Stimulated activated CD8-positive, alpha-beta memory T cell treated with anti-CD3 and anti-CD28 coated beads, Interleukin-7, amount 100 ng/mL, for 24 hours (primary cell): ENCODE results near the gene RFTN1.
"Not testable (repeated sequence)": the region's sequence is repeated elsewhere in the genome, so short reads cannot be mapped to it uniquely, and the experiment has no call there.

Experiments used
- DNase-seq: peaks from one replicate; pipeline ENCODE4 v3.0.0-alpha.2; 2020; ENCODE audit warnings: low read depth

Gene RFTN1

DNA sequence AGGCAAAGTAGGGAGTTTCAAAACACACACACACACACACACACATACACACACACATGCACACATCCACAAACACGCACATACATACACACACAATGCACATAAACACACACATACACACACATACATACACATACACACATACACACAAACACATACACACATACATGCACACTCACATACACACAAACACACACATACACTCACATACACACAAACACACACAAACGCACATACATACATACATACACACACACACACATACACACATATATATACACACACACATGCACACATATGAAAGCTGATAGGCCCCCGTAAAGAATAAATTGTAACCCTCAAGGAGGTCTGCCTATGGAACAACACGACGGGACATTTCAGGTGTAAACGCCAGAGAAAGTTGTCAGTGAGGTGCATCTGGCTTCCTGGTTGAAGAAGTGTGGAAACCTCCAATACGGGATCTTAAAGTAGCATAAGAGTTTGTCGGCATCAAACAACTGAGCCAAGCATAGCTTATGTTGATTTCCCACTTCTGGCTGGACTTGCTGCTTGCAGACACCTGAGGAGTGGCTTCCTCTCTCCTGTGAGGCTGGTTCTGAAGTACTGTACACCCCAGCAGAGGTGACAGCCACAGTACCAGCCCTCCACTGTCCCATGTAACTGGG, 5.8 kb downstream of the RFTN1 start:
- DNase-seq, result no peak

DNA sequence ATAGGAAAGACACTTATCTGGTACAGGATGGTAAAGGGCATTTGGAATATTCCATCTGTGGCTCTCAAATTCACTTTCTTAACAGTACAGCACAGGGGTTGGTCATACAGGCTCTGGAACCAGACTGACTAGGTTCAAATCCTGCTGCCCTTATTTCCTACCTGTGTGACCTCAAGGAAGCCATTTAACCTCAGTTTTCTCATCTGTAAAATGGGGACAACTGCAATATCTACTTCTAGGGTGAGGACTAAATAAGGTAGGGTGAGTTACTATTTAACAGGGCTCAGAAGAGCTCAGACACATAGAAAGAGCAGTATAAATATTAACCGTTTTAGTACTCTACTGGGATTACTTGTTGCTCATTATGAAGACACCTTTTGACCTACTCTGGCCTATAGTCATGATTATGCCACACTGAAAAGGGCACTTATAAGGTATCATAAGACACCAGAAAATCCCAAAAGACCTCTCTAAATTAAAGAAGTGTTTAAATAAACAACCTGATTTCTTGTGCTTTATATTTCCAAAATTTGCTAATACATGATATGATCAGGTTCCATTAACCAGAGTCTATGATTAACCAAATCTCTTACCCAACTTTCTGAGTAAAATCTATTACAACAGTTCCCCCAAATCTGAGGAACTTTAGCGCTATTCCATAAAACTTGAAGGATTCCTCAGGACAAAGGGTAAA, 6.5 kb downstream of the RFTN1 start:
- DNase-seq, result no peak

DNA sequence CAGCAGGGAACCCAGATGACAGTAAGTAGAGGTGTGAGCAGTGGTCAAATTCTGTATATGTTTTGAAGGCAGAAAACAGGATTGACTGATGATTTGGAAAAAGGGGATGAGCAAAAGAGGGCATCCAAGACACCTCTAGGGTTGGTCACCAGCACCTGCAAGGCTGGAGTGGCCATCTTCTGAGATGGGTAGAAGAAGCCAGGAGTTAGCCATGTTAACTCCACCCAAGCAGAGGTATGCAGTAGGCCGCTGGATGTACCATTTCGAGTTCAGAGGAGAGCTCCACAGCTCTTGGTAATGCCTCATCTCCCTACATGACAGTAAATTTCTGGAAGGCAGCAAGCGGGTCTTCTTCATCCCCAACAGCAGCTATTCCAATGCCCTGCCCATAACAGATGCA, 7.0 kb downstream of the RFTN1 start:
- no peak for DNase-seq

DNA sequence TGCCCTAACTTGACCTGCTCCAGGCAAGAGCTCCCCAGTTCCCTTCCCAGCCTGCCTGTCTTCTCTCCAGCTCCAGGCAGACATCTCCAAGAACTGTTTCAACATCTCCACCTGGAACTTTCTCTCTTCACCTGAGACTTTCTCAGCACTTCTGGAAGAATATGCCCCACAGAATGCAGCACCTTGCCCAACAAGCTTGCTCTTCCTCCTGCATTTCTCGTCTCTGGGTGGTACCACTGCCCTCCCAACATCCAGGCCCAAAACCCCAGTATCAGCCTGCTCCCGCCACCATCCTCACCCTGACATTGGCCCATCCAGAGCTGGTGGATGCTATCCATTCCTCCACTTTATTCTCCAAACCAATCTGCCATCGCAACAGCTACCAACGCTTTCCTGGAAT, 8.8 kb downstream of the RFTN1 start:
- no peak for DNase-seq

DNA sequence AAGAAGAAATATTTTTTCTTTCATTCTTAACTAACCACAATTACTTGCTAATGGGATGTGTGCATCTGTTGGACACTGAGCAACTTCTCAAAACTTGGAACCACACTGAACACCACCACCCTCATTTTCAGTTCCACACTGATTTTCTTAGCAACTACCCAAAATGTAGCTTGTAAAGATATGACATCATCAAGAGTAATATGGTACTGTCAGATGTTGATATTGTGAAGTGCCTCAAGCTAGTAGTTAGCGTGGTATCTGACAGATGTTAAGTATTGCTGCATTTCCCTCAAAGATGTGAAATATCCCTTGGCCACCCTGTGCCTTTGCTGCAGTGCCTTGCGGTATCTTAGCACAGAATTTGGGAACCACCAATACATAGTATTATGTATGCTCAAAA, 9.3 kb downstream of the RFTN1 start:
- no peak for DNase-seq

DNA sequence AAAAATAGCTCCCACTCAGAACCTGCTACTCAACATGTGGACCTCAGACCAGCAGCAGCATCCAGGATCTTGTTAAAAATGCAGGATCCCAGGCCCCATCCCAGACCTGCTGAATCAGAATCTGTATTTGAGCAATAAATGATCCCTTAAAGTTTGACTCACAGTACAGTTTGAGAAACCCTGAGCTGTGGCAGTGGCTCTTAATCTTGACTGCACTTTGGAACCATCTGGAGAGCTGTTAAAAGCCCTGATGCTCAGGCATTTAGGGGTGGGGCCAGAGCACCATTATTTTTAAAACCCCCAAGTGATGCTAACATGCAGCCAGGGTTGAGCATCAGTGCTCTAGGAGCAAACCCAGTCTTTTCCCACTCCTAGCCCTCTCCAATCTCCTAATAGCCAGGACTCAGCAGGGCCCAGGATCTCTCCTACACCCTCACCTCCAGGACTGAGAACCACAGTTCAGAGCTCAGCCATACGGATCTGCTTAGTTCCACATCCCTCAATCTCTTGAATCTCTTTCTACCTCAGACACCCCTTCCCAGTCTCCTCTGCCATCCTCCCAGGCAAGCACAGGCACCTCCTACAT, 10.2 kb downstream of the RFTN1 start:
- DNase-seq, result no peak

DNA sequence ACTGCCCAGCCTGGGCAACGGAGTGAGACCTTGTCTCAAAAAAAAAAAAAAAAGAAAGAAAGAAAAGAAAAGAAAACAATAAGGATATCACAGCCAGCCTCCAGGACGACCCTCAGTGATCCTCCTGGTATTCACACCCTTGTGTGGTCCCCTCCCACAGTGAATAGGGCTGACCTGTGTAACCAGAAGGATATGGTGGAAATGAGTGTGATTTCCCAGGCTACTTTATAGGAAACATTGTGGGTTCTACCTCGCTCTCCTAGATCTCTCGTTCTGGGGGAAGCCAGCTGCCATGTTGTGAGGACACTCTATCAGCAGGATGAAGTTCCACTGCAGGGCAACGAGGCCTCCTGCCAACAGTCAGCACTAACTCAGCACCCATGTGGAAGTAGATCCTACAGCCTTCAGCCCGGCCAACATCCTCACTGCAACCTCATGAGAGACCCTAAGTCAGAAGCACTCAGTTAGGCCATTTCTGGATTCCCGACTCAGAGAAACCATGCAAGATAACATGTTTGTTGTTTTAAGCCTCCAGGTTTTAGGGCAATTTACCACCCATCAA, 11.1 kb downstream of the RFTN1 start:
- no peak for DNase-seq

DNA sequence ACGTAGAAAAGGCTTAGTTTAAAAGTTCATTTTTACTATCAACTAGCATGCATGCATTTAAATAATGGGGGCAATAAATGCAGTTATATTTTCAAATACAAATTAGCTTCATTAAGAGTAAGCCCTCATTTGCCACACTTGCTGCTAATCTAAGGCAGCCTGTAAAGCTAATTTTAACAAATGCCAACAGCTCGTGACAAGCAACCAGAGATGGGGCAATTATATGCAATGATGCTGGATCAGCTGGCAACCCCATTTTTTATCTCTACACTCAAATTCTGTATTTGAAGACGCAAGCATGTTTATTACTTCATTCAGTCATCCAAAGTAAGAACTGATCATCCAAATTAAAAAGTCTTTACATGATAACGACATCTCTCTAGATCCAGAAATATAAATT, 12.1 kb downstream of the RFTN1 start:
- no peak for DNase-seq

DNA sequence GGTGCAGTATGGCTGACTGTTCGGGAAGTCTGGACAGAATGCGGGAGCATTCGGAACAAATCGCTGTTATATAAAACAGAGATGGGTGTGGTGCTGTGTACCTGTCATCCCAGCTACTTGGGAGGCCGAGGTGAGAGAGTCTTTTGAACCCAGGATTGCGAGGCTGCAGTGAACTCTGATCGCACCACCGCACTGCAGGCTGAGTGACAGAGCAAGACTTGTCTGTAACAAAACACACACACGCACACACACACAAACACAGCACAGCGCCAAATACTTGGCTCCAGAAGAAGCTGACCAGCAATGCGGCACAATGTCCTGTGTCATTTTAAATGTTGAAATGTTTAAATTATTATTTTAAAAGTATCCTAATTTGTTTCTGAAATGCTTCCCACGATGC, 12.6 kb downstream of the RFTN1 start:
- DNase-seq, result no peak

DNA sequence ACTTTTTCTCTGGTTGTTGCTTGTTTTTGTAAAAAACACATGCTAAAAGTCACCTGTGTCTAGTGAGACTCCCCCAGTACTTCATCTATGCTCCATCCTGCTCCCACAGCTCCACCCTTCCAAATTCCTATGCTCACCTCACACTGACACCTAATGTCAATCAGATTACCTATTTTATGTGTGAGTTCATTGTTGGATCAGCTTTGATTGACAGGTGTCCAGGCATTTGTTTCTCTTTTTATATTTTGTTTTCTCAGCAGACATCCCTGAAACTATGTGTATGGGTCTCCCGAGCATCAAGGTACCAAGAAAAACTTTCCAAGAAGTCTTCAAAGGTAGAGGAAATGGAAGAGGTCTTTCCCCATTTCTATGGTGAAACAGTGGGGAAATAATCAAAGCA, 13.4 kb downstream of the RFTN1 start:
- DNase-seq, result no peak

DNA sequence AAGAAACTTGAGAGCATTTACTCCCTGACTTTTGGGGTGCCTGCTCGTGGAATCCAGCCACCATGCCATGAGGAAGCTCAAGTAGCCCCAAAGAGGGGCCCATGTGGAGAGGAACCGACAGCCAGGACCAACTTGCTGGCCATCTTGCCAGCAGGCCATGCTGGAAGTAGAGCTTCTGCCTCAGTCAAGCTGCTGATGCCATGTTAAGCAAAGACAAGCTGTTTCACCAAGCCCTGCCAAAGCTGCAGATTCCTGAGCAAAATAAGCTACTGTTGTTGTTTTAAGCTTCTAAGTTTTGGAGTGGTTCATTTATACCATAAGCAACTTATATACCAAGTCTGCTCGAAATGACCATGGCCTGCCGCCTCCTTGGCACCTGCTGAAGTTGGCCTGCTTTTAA, 14.1 kb downstream of the RFTN1 start:
- no peak for DNase-seq

DNA sequence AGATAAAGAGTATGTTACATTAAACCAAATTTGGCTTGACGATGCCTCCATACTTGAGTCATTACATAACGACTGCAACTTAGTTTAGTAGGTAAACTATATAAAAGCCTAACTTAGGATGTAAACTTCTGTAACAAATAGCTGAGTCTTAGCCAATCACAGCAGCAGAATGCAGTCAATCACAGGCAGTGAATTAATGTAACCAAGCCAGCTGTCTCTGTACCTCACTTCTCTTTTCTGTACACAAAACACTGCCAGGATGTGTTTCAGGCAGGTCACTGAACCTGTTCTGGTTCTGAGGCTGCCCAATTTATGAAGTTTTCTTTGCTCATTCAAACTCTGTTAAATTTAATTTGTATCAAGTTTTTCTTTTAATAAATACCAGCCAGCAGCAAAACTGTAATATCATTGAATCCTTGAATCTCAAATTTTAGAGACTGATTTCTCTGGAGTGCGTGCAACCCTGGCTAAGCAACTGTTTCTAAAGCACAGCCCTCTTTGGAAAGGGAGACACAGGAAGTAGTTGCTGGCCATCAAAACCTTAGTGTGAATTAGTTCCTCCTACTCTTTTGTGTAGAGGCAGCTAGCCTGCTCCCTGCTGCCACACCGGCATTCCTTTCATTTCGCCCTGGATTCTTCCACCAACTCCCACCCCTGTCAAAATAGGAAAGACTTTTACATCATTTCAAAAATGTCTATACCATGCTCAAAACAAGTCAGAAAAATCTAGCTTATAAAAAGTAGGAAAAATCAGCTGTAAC, 15.2 kb downstream of the RFTN1 start:
- DNase-seq, result no peak

DNA sequence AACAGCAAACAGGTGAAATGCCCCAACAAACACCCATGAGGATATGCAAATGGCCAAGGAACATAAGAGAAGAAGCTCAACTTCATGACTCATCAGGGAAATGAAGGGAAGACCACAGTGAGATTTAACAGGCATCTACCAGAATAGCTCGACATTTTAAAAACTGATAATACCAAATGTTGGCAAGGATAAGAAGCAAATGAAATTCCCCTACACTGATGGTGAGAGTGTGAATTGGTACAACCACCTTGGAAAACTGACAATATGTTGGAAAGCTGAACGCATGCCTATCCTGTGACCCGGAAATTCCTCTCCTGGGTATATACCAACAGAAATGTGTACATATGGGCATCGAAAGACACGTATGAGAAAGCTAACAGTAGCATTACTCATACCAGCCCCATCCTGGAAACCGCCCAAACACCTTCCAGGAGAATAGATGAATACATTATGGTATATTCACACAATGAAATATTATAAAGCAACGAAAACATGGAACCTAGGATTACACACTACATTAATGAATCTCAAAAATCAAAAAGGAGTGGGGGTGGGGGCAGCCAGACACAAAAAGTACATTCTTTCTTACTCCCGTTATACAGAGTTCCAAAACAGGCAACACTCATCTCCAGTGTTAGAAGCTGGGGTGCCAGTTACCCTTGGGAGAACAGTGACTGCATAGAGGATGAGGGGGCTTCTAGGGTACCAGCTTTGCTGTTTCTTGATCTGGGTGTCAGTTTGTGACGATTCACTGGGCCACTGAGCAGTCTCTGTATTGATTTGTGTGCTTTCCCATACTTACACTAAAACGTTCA, 16.9 kb downstream of the RFTN1 start:
- no peak for DNase-seq

DNA sequence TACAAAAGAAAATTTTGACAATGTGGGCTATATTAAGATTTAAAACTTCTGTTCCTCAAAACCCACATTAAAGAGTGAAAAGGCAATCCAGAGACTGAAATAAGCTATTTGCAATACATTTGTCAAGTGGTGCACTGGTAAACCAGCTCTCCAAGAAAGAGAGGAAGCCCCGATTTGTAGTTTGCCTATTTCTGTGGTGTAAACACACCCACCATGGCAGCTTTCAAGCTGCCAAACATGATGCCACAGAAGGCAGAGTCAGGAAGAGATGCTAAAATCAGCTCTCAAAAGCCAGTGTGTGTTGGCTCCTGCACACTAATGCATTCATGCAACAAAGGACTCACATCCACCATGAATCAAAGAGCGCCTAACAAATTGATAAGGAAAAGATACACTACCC, 17.5 kb downstream of the RFTN1 start:
- no peak for DNase-seq

DNA sequence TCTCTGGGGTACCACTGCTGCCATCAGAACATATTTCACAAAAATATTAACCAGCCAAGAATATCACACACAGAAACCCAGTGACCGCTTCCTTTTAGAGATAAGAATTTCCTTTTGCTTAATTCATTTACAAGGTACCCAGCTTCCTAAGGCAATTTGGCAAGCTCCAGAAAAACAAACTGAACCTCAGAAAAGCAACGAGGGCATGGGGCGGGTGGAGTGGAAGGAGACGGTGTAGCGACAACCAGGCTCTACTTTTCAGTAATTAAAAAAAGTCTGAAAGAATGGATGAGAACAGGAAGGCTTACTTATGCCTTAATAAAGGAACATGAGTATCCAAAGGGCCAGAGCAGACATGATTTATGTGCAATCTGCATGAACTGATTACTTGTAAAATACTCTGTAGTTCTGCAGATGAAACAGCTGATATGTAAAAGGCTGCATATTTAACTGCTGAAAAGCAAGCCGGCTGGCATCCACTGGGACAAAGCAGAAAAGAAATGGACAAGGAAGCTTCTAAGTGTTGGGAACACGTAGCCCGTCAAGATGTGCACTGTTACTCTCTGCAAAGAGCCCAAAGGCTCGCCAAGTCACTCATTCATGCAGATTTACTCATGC, 18.6 kb downstream of the RFTN1 start:
- DNase-seq, result no peak

DNA sequence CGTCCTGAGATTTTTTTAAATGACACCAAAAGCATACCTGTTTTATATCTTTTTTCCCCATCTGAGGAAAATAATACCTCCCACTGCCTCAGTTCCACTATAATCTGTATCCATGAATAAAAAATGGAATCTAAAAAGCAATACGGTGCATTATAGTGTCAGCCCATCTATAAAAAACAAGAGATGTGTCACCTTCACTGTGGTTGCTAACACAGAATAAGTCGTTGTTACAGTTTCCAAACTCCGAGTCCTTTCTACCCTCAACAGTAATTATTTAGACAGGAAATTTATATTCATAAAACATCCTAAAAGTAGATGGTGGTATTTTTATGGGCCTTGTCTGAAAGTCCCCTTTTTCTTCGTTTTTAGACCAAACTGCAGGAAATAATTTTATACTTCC, 19.4 kb downstream of the RFTN1 start:
- no peak for DNase-seq

DNA sequence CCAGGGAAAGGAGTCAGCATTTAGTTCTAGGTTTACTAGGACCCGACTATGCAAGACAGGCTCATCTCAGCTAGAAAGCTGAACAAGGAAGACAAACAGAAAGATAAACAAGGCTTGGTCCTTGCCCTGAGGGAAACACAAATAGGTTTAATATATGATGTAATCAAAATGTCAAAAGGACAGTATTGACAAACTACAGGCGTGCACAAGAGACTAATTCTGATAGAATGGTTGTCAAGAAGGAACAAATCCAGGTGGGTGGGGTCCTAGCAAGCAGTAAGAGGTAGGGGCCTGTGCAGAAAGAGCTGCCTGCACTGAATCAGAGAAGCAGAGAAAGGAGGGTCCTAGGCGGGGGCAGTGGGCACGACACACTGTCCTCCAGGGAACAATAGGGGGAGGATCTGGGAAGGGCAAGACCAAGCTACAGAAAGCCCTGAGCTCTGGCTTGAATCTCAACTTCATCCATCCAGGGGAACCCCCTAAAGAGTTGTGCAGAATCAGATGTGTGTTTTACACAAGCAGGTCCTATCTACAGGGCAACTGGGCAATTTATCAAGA, 23.4 kb downstream of the RFTN1 start:
- DNase-seq, result no peak

DNA sequence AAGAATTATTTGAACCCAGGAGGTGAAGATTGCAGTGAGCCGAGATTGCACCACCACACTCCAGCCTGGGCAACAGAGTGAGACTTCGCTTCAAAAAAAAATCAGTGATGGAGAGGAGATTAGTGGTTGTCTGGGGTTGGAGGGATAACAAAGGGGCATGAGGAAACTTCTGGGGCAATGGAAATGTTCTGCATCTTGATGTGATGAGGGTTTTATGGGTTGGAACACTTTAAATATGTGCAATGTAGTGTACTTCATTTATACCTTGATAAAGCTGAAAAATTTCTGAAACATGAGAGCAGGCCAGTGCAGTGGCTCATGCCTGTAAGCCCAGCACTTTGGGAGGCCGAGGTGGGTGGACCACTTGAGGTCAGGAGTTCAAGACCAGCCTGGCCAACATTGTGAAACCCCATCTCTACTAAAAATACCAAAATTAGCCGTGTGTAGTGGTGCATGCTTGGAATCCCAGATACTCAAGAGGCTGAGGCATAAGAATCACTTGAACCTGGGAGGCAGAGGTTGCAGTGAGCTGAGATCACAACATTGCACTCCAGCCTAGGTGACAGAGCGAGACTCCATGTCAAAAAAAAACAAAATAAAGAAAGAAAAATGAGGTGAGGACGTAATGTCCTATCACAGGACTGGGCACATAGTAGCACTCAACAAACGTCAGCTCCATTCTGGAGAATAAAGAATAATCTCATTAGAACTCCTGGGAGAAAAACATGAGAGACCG, 24.0 kb downstream of the RFTN1 start:
- DNase-seq, result not testable (repeated sequence)

DNA sequence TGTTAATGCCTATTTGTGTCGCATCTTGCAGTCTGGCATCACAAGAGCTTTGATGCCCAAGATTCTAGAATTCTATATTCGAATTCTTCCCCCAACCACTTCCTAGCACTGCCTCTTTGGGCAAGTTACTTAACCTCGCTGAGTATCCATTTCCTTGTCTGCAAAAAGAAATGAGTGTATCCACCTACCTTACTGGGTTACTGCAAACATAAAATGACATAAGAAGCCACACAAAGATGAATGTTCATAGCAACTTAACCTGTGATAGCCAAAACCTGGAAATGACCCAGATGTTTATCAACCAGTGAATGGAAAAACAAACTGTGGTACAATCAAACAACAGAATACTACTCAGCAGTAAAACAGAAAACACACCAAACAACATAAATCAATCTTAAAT, 24.9 kb downstream of the RFTN1 start:
- DNase-seq, result no peak

DNA sequence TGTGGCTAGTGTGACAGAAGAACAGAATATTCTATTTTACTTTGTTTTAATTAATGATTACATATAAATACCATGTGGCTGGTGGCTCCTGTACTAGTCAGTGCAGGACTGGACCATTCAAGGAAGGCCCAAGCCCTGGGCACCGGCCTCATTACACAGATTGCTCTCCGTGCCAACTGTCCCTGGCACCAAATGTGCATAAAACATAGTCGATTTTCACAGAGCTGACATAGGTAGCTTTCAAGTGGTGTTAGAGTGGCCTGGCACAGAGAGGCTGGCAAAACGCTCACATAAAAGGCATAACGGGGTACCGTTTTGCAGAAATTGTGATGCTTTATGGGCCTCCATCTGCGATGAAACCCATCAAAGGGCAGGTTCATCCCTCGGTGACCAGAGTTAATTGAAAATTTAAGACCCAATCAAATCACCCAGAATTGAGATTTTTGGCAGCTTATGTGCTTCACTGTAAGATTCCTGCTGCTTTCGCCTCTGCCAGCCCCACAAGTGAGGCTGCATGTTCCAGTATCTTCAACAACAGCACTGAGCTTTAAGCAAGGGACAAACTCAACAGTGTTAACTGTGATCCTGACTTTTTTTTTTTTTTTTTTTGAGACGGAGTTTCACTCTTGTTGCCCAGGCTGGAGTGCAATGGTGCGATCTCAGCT, 25.9 kb downstream of the RFTN1 start:
- no peak for DNase-seq
